ENCODE measurements around the gene MUCL3.
A peak's percentile ranks its signal among the peaks of the same experiment; 100 is the strongest.
"Not testable (repeated sequence)": the region's sequence is repeated elsewhere in the genome, so short reads cannot be mapped to it uniquely, and the experiment has no call there.

MUCL3 gene

GRCh38 chr6:30902709-30903108 lies 38.1 kb upstream of the MUCL3 start:
- TF ChIP-seq CTCF (IDR thresholded peaks at IDR 0.05) = no peak
- no peaks in the 10 kb centered on the region for H3K4me1 ChIP-seq
- no peak overlapping the region for H3K4me3 ChIP-seq (ENCODE audit: low read depth, low read length)
- no peaks in the 10 kb centered on the region for H3K79me2 ChIP-seq
- H3K9me3 ChIP-seq (ENCODE audit: control insufficient read depth, low read length) = no peaks in the 10 kb centered on the region
- no peak overlapping the region for H2AFZ ChIP-seq
- H3K9ac ChIP-seq = no peak overlapping the region
- no peaks in the 10 kb centered on the region for H3K27me3 ChIP-seq (ENCODE audit: control insufficient read depth, insufficient read depth, low read length)
- no peak overlapping the region for H3K4me2 ChIP-seq (ENCODE audit: low read length)
- H3K27ac ChIP-seq = no peak overlapping the region
- H3K36me3 ChIP-seq (ENCODE audit: control insufficient read depth, insufficient read depth, low read length) = no peaks in the 10 kb centered on the region

DNA sequence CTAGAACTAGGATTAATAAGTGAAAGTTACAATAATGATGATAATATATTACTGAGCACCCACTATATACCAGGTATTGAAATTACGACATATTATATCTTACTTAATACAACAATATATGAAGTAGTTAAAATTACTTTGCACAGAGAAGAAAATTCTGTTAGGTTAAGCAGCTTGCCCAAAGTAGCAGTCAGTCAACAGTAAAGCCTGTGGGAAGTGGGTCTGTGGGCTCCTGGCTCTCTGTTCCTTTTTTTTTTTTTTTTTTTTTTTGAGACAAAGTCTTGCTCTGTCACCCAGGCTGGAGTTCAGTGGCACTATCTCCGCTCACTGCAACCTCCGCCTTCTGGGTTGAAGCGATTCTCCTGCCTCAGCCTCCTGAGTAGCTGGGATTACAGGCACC lies 37.5 kb upstream of the MUCL3 start:
- Histone ChIP-seq H2AFZ (no peak overlapping the region), H3K27me3 (ENCODE audit: control insufficient read depth, insufficient read depth, low read length) (no peaks in the 10 kb centered on the region), H3K9me3 (ENCODE audit: control insufficient read depth, low read length) (no peaks in the 10 kb centered on the region), H3K79me2 (peaks cover 2% of the 10 kb centered on the region), H3K4me1 (no peaks in the 10 kb centered on the region), H3K4me2 (ENCODE audit: low read length) (no peak overlapping the region), H3K27ac (no peak overlapping the region), H3K4me3 (ENCODE audit: low read depth, low read length) (no peak overlapping the region), H3K9ac (no peak overlapping the region), H3K36me3 (ENCODE audit: control insufficient read depth, insufficient read depth, low read length) (no peaks in the 10 kb centered on the region)
- TF ChIP-seq CTCF (IDR thresholded peaks at IDR 0.05) = no peak

GRCh38 chr6:30907290-30907757 lies 33.4 kb upstream of the MUCL3 start:
- not testable (repeated sequence) for H3K36me3 ChIP-seq (ENCODE audit: control insufficient read depth, insufficient read depth, low read length); H3K79me2 ChIP-seq; H3K9ac ChIP-seq; H3K4me1 ChIP-seq; H3K9me3 ChIP-seq (ENCODE audit: control insufficient read depth, low read length); H3K27me3 ChIP-seq (ENCODE audit: control insufficient read depth, insufficient read depth, low read length); H3K27ac ChIP-seq
- Histone ChIP-seq H2AFZ (peak overlapping the region; percentile 95), H3K4me3 (ENCODE audit: low read depth, low read length) (peak overlapping the region; percentile 92), H3K4me2 (ENCODE audit: low read length) (peak overlapping the region; percentile 55)

GRCh38 chr6:30907758-30908591 lies 32.8 kb upstream of the MUCL3 start, which contains the start of gene GTF2H4:
Gene GTF2H4 (plus strand): TSS chr6:30908207.
- H3K9me3 ChIP-seq (ENCODE audit: control insufficient read depth, low read length) = no peaks in the 10 kb centered on the region
- peak within 1 kb of the TSS; percentile 47 for H3K9ac ChIP-seq
- no peak for TF ChIP-seq CTCF (IDR thresholded peaks at IDR 0.05)
- H3K4me1 ChIP-seq = no peaks in the 10 kb centered on the region
- no peaks in the 10 kb centered on the region for H3K36me3 ChIP-seq (ENCODE audit: control insufficient read depth, insufficient read depth, low read length)
- H2AFZ ChIP-seq = peak within 1 kb of the TSS; percentile 95
- peak within 1 kb of the TSS; percentile 69 for H3K4me2 ChIP-seq (ENCODE audit: low read length)
- H3K27me3 ChIP-seq (ENCODE audit: control insufficient read depth, insufficient read depth, low read length) = no peaks in the 10 kb centered on the region
- H3K4me3 ChIP-seq (ENCODE audit: low read depth, low read length) = peak within 1 kb of the TSS; percentile 92
- H3K27ac ChIP-seq = peak within 1 kb of the TSS; percentile 64
- peaks cover 5% of the 10 kb centered on the region for H3K79me2 ChIP-seq

DNA sequence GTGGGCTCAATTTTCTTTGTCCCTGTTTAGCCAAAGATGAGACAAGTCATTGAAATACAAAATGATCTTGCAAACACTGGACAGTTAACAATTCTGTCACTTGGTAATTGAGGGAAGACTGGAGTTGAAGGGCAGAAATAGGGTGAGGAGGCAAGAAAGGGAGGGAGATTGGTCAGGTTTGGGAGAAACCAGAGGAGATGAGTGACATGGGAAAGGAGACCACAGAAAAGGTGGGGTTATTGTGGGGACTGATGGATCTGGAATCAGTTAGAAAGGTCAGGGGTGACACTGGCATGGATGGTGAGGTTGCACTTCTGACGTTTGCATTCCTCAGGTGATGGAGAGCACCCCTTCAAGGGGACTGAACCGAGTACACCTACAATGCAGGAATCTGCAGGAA lies 32.1 kb upstream of the MUCL3 start:
- H3K4me2 ChIP-seq (ENCODE audit: low read length) = peak overlapping the region; percentile 69
- H3K9ac ChIP-seq = no peak overlapping the region
- H3K36me3 ChIP-seq (ENCODE audit: control insufficient read depth, insufficient read depth, low read length) = no peaks in the 10 kb centered on the region
- TF ChIP-seq CTCF (IDR thresholded peaks at IDR 0.05) = no peak
- no peaks in the 10 kb centered on the region for H3K27me3 ChIP-seq (ENCODE audit: control insufficient read depth, insufficient read depth, low read length)
- peak overlapping the region; percentile 92 for H3K4me3 ChIP-seq (ENCODE audit: low read depth, low read length)
- no peak overlapping the region for H3K27ac ChIP-seq
- peaks cover 3% of the 10 kb centered on the region for H3K4me1 ChIP-seq
- peak overlapping the region; percentile 95 for H2AFZ ChIP-seq
- H3K79me2 ChIP-seq = peaks cover 5% of the 10 kb centered on the region
- no peaks in the 10 kb centered on the region for H3K9me3 ChIP-seq (ENCODE audit: control insufficient read depth, low read length)

DNA sequence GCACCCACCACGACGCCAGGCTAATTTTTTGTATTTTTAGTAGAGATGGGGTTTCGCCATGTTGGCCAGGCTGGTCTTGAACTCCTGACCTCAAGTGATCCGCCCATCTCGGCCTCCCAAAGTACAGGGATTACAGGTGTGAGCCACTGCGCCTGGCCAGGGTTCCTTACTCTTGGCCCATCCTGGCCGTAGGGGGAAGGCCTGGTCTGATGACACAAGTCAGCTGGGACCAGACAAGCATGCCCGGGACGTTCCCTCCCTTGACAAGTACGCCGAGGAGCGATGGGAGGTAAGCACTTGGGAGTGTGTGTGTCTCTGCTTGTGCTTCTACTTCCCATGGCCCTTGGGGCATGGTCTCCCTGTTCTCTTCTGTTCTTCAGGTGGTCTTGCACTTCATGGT lies 30.3 kb upstream of the MUCL3 start:
- H3K79me2 ChIP-seq; H3K4me3 ChIP-seq (ENCODE audit: low read depth, low read length); H3K36me3 ChIP-seq (ENCODE audit: control insufficient read depth, insufficient read depth, low read length); H3K27me3 ChIP-seq (ENCODE audit: control insufficient read depth, insufficient read depth, low read length); H3K27ac ChIP-seq; H2AFZ ChIP-seq; H3K4me2 ChIP-seq (ENCODE audit: low read length); H3K9ac ChIP-seq; H3K9me3 ChIP-seq (ENCODE audit: control insufficient read depth, low read length): not testable (repeated sequence)
- H3K4me1 ChIP-seq = peaks cover 13% of the 10 kb centered on the region
